CD4-positive, alpha-beta T cell treated with Interleukin-17A for 4 hours (primary cell): ENCODE measurements around the gene EPB41L4A.

Experiments used
- DNase-seq: peaks from one replicate; pipeline ENCODE4 v3.0.0-alpha.2; 2020; ENCODE audit warnings: mixed read lengths

Gene EPB41L4A

GRCh38 chr5:112303685-112304084, 115.4 kb downstream of the EPB41L4A start:
- no peak for DNase-seq

GRCh38 chr5:112294126-112294525, 125.0 kb downstream of the EPB41L4A start:
- no peak for DNase-seq

- no peak for DNase-seq
Measured at GRCh38 chr5:112293587-112293986, 125.5 kb downstream of the EPB41L4A start.

- no peak for DNase-seq
Measured at GRCh38 chr5:112290691-112291090, 128.4 kb downstream of the EPB41L4A start.

- DNase-seq: no peak
Measured at GRCh38 chr5:112289465-112289864, 129.6 kb downstream of the EPB41L4A start.

GRCh38 chr5:112283943-112284929, 134.8 kb downstream of the EPB41L4A start:
- DNase-seq: no peak

GRCh38 chr5:112283034-112283582, 136.0 kb downstream of the EPB41L4A start:
- DNase-seq: no peak

GRCh38 chr5:112279082-112279481, 140.0 kb downstream of the EPB41L4A start:
- DNase-seq: no peak

- DNase-seq: no peak
Measured at GRCh38 chr5:112276991-112277390, 142.1 kb downstream of the EPB41L4A start.

- DNase-seq: no peak
Measured at GRCh38 chr5:112275671-112276070, 143.4 kb downstream of the EPB41L4A start.

- no peak for DNase-seq
Measured at GRCh38 chr5:112270299-112271293, 148.5 kb downstream of the EPB41L4A start.

- no peak for DNase-seq
Measured at GRCh38 chr5:112267231-112267630, 151.8 kb downstream of the EPB41L4A start.

- DNase-seq: no peak
Measured at GRCh38 chr5:112264666-112265065, 154.4 kb downstream of the EPB41L4A start.

- DNase-seq: no peak
Measured at GRCh38 chr5:112264151-112264550, 154.9 kb downstream of the EPB41L4A start.

- no peak for DNase-seq
Measured at GRCh38 chr5:112263469-112263868, 155.6 kb downstream of the EPB41L4A start.

- DNase-seq: no peak
Measured at GRCh38 chr5:112258571-112258970, 160.5 kb downstream of the EPB41L4A start.

GRCh38 chr5:112257976-112258375, 161.1 kb downstream of the EPB41L4A start:
- DNase-seq: no peak

- DNase-seq: no peak
Measured at GRCh38 chr5:112257005-112257404, 162.1 kb downstream of the EPB41L4A start.

GRCh38 chr5:112254303-112254702, 164.8 kb downstream of the EPB41L4A start:
- no peak for DNase-seq

GRCh38 chr5:112253478-112254250, 165.4 kb downstream of the EPB41L4A start:
- no peak for DNase-seq

GRCh38 chr5:112250551-112250950, 168.5 kb downstream of the EPB41L4A start:
- DNase-seq: no peak

- DNase-seq: no peak
Measured at GRCh38 chr5:112248623-112249022, 170.5 kb downstream of the EPB41L4A start.
